ENCODE data around the gene EFNB1. TPM values are rescaled to one million over a fixed set of nuclear protein-coding genes. Genes with fewer than 3 reads are reported as not detected.

EFNB1 gene
- total RNA-seq, 2 experiments from 2014 or later, result 4.6 to 4.8 TPM

DNA sequence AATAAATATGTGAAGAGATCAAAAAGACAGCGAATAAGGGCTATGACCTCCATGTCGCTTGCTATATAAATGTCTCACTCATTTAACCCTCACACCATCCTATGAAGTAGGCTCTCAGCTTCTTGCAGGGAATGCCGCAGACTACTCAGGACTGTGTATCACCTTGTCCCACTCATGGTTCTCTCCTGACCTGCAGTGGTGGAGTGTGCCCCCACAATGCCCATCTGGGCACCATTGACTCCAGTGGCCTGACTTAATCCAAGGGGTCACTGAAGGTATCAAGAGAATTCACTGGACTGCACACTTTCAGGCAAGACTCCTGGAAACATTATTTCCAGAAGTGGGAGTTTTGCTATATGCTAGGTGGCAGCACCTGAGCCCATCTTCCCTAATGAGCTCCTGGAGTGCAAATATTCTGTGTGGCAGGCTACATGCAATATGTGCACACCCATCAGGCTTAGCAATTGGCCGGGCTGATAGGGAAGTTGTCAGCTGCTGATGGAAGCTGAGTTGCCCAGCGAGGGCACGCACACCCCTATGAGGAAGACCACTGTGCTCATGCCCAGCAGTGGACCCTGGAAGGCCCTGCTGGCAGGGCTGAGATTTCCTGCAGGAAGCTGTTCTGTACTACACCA, 8.2 kb upstream of the EFNB1 start:
- CTCF ChIA-PET, result no interaction called here
- H3K27me3 Mint-ChIP-seq, result no peaks in the 10 kb centered on the region
- H3K4me1 Mint-ChIP-seq (ENCODE audit: low read depth), result no peaks in the 10 kb centered on the region
- no peaks in the 10 kb centered on the region for H3K36me3 Mint-ChIP-seq
- intact Hi-C loops (cut with micrococcal nuclease), result loop anchor here (10.0 kb wide), 1 partner anchor 564 kb away; no protein-coding TSS in a partner anchor
- no peak overlapping the region for H3K4me3 Mint-ChIP-seq
- H3K27ac Mint-ChIP-seq, result no peak overlapping the region
- POLR2A ChIA-PET, result no interaction called here
- no peaks in the 10 kb centered on the region for H3K9me3 Mint-ChIP-seq
- DNase-seq, result no peak

DNA sequence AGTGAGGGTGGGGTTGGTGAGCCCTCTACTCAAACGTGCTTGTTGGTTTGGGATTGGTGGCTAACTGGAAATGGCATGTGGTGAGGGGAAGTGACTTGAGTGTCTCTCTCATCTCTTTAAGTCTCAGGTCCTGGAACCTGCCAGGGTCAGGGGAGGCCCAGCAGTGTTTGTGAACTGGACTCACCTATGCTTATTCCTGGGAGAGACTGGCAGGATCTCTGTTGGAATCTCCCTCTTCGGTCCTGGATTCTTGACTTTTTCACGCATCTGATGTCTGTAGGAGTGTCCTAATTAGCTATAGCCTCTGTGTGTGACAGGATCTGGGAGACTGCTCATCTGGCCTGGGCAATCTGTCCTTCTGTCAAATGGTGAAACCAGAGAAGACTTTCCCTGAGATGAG, 7.2 kb upstream of the EFNB1 start:
- H3K4me1 Mint-ChIP-seq (ENCODE audit: low read depth), result no peaks in the 10 kb centered on the region
- no peaks in the 10 kb centered on the region for H3K9me3 Mint-ChIP-seq
- H3K27me3 Mint-ChIP-seq, result no peaks in the 10 kb centered on the region
- no peak overlapping the region for H3K4me3 Mint-ChIP-seq
- intact Hi-C loops (cut with micrococcal nuclease), result loop anchor here (10.0 kb wide), 1 partner anchor 563 kb away; no protein-coding TSS in a partner anchor
- no peak for DNase-seq
- ChIA-PET CTCF (interaction anchor here (1.4 to 1.7 kb wide), 2 partner anchors 89 to 400 kb away, joined by 6 to 12 read pairs; no protein-coding TSS in a partner anchor), POLR2A (no interaction called here)
- no peaks in the 10 kb centered on the region for H3K36me3 Mint-ChIP-seq
- H3K27ac Mint-ChIP-seq, result no peak overlapping the region

DNA sequence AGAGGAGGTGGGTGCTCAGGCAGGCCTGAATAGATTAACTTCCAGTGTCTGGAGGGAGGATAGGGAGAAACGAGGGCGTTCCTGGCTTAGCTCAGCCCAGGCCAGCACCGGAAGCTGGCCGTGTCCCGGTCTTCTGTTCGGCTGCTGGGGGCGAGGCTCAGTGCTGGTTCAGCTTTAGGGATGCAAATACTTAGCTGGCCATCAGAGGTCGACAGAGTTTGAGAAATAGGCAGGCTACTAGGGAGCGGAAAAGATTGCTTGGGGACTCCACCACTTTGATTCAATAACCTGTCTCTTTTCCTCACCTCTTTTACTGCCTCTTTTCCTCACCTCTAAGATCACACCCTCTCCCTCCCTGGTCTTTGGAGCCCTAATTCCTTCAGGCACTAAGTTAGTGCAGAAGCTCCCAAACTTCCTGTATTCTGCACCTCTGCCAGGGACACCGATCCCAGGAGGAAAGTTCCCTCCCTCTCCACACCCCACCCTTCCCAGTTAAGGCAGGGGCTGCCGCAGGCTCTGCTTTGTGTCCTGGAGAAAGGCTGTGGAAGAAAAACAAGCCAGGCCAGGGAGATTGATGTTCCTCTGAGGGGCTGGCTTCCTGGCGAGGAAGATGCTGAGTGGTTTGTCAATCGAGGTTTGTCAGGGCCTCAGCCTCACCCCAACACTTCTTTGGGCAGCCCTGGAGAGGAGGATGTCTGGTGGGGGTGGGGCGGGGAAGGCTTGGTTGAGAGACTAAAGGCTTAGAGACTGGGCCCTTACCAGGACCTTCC, 6.0 kb upstream of the EFNB1 start:
- Mint-ChIP-seq H3K4me1 (ENCODE audit: low read depth) (peaks cover 2% of the 10 kb centered on the region), H3K27me3 (no peaks in the 10 kb centered on the region), H3K36me3 (no peaks in the 10 kb centered on the region), H3K9me3 (no peaks in the 10 kb centered on the region), H3K4me3 (no peak overlapping the region), H3K27ac (no peak overlapping the region)
- intact Hi-C loops (cut with micrococcal nuclease), result loop anchor here (10.0 kb wide), 1 partner anchor 562 kb away; no protein-coding TSS in a partner anchor
- peak; percentile 37 for DNase-seq
- ChIA-PET POLR2A (no interaction called here), CTCF (interaction anchor here (0.8 to 1.8 kb wide), 4 partner anchors 90 to 462 kb away, joined by 3 to 12 read pairs (median 6); no protein-coding TSS in a partner anchor)

DNA sequence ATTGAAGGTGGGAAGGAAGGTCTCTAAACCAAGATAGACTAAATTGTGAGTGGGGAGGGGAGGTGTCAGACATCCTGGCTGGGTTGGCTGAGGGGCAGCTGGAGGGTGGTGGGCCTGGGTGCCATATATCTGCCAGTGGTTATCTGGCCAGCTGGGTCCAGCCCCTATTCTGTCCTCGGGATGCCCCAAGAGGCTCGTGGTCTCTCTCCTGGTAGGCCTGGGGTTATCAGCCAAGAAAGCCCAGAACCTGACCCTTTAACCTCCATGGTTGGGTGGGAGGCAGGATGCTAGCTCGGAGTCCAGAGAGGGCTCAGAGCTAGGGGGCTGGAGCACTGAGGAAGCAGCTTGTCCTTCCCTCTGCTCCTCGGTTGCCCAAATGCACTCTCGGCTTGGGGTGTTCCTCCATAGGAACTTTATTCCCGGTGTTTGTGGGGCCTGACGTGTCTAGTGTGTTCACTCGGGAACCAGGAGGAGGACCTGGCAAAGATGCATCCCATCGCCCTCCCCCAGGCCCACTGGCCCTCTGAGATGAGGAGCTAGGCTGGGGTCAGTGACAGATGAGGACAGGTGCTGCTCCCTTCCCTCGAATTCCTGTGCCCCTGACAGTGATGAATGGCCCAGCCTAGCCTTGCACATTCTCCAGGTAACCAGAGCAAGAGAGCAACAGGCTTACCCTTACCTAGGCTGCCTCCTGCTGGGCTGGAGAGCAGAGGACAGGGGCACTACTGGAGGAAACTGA, 5.2 kb upstream of the EFNB1 start:
- Mint-ChIP-seq H3K36me3 (no peaks in the 10 kb centered on the region), H3K4me3 (no peak overlapping the region), H3K4me1 (ENCODE audit: low read depth) (peaks cover 6% of the 10 kb centered on the region), H3K27me3 (no peaks in the 10 kb centered on the region), H3K9me3 (no peaks in the 10 kb centered on the region), H3K27ac (no peak overlapping the region)
- no peak for DNase-seq
- ChIA-PET POLR2A (no interaction called here), CTCF (interaction anchor here (1.7 to 1.8 kb wide), 2 partner anchors 91 to 462 kb away, joined by 6 read pairs; no protein-coding TSS in a partner anchor)
- intact Hi-C loops (cut with micrococcal nuclease), result loop anchor here (10.0 kb wide), 1 partner anchor 561 kb away; no protein-coding TSS in a partner anchor

DNA sequence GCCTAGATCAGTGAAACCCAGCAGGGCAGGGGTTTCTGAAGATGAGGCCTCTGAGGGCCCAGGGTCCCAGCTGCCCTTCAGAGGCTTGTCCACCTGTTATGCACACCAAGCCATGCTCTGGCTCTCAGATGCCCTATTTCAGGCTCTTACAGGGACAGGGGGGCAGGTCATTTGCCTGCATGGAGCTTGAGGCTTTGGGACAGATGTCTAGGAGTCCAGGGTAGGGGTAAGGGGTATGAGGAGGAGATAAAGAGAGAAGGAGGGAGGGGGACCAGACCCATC, 4.7 kb upstream of the EFNB1 start:
- ChIA-PET CTCF (no interaction called here), POLR2A (no interaction called here)
- DNase-seq, result no peak
- Mint-ChIP-seq H3K4me1 (ENCODE audit: low read depth) (peaks cover 7% of the 10 kb centered on the region), H3K27me3 (no peaks in the 10 kb centered on the region), H3K36me3 (no peaks in the 10 kb centered on the region), H3K27ac (no peak overlapping the region), H3K9me3 (no peaks in the 10 kb centered on the region), H3K4me3 (no peak overlapping the region)
- intact Hi-C loops (cut with micrococcal nuclease), result loop anchor here (10.0 kb wide), 1 partner anchor 561 kb away; no protein-coding TSS in a partner anchor

DNA sequence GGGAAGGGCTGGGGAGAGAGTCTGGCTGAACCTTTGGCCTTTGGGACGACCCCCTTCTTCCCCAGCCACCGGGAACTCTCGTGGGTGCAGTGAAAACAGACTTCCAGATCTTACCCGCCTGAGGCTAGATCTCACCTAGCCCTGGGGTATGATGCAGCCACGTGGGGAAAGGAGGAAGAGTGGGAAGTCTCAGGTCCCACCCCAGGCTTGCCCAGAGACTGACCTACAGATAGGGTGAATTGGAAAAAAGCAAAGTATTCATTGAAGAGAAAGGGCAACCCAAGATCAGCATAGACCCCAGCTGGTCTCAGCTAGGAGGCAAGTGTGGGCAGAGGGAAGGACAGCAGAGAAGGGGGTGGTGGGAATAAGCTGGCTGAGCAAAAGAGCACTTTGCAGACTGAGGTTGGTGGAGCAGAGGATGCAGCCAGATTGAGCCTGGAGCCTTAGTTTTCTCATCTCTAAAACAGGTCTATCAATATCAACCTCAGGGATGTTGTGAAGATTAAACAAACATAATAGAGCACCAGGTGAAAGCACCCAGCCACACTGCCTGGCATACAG, 4.2 kb upstream of the EFNB1 start:
- CTCF ChIA-PET, result no interaction called here
- H3K27ac Mint-ChIP-seq, result no peak overlapping the region
- H3K27me3 Mint-ChIP-seq, result no peaks in the 10 kb centered on the region
- H3K36me3 Mint-ChIP-seq, result no peaks in the 10 kb centered on the region
- H3K4me1 Mint-ChIP-seq (ENCODE audit: low read depth), result peaks cover 7% of the 10 kb centered on the region
- POLR2A ChIA-PET, result no interaction called here
- no peak for DNase-seq
- H3K4me3 Mint-ChIP-seq, result no peak overlapping the region
- no peaks in the 10 kb centered on the region for H3K9me3 Mint-ChIP-seq
- intact Hi-C loops (cut with micrococcal nuclease), result loop anchor here (5.0 to 10.0 kb wide), 5 partner anchors 92 to 1308 kb away; partner anchors contain the start of genes EDA and IGBP1

DNA sequence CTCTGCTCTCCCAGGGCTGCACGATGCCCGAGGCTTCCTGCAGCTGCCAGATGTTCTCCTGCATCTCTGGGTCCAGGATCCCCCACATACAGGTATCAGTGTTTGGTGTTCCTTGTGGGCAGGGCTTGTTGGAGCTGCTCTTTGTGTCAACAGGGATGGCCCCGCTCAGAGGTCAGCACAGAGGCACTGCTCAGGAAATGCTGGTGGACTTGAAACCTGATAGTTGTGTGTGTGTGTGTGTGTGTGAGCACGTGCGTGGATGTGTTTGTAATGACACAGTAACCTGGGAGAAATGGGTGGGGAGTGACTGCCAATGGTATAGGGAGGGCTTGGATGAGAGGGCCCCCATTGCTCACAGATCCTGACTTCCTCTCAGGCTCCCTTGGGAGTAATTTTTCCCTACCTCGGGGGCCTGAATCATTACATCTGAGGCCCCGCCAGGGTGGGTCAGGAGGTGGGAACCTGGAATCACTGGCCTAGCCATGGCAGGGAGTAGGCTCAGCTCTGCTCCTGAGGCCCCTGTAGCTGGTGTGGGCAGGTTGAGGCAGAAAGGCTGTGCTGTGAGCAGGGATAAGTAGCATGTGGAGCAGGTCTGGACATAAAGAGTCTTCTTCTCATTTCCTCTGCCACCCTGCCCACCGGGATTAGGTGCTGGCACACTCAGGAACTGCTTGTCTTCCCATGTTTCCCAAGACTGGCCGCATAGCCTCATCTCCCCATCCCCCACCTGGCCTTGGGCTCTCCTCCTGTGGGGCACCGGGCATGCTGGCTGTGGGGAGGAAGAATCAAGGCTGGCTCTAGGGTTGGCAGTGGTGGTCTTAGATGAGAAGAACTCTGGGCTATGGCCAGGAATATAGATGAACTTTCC, 2.5 kb upstream of the EFNB1 start:
- H3K9me3 Mint-ChIP-seq, result no peaks in the 10 kb centered on the region
- no peak overlapping the region for H3K27ac Mint-ChIP-seq
- H3K36me3 Mint-ChIP-seq, result no peaks in the 10 kb centered on the region
- CTCF ChIA-PET, result interaction anchor here (1.1 to 5.1 kb wide), 4 partner anchors 396 to 630 kb away, joined by 3 to 58 read pairs (median 8); no protein-coding TSS in a partner anchor
- H3K27me3 Mint-ChIP-seq, result no peaks in the 10 kb centered on the region
- POLR2A ChIA-PET, result no interaction called here
- no peak overlapping the region for H3K4me3 Mint-ChIP-seq
- no peak for DNase-seq
- H3K4me1 Mint-ChIP-seq (ENCODE audit: low read depth), result peaks cover 10% of the 10 kb centered on the region
- intact Hi-C loops (cut with micrococcal nuclease), result loop anchor here (5.0 to 10.0 kb wide), 5 partner anchors 94 to 1306 kb away; partner anchors contain the start of genes EDA and IGBP1

DNA sequence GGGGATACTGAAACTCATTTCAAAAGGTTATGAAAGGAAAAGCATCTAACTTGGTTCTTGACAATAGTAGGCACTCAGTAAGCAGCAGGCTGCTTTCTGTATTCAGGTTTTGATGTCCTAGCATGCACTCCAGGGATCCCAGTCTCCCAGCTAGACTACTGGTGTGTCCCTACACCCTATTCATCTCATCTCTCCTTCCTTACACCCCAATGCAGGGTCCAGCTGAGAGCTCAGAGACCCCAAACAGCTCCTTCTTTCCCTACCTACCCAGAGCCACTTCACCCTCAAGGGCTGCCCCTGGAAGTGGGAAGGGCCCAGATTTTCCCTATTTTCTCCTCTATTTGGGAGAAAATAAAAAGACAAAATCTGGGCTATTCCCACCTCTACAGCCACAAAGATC, 1.6 kb upstream of the EFNB1 start:
- no peaks in the 10 kb centered on the region for H3K36me3 Mint-ChIP-seq
- CTCF ChIA-PET, result interaction anchor here (0.6 to 5.1 kb wide), 24 partner anchors 11 to 1308 kb away, joined by 3 to 58 read pairs (median 3); partner anchors contain the start of gene PJA1
- no peak overlapping the region for H3K27ac Mint-ChIP-seq
- H3K9me3 Mint-ChIP-seq, result no peaks in the 10 kb centered on the region
- no peak for DNase-seq
- POLR2A ChIA-PET, result interaction anchor here (1.2 kb wide), 1 partner anchor 458 kb away, joined by 4 read pairs; no protein-coding TSS in a partner anchor
- H3K4me3 Mint-ChIP-seq, result no peak overlapping the region
- intact Hi-C loops (cut with micrococcal nuclease), result loop anchor here (1.0 to 10.0 kb wide), 6 partner anchors 95 to 1305 kb away; partner anchors contain the start of genes EDA and IGBP1
- no peaks in the 10 kb centered on the region for H3K27me3 Mint-ChIP-seq
- H3K4me1 Mint-ChIP-seq (ENCODE audit: low read depth), result peaks cover 17% of the 10 kb centered on the region

DNA sequence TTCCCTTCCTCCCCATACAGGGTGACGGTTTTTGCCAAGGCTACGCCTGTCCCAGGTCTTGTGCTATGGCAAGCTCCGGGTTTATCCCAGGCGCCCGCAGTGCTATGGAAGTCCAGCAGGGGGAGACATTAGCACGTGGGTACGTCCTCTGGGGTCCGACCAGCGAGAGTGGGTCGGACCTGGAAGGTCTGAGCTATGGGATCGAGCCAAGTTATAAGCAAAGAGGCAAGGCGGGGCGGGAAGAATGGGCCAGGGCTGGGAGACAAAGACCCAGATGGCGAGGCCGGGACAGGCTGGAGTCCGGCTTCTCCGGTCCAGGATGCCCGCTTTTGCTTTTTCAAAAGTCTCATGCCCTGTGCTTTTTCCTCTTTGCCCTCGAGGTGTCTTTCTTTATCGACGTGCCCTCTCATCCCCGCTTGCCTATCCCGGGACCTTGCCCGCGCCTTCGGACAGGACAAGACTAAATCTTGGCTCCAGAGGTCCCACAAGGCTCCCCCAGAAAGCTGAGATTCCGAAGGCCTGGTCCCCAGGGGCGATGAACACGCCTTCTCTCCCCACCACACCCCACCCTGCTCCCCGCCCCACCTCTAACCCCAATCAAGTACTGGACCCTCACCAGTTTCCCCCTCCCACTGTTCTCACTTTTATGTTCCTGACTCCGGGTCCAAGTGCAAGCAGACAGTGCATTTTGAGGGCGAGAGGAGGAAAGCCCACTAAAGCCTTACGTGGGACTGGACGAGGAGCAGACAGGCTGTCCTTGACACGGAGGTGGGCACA, 785 bp upstream of the EFNB1 start:
- CTCF ChIA-PET, result interaction anchor here (0.6 to 5.1 kb wide), 28 partner anchors 10 to 1307 kb away, joined by 3 to 58 read pairs (median 3); partner anchors contain the start of gene PJA1
- peak overlapping the region; percentile 76 for H3K4me3 Mint-ChIP-seq
- H3K36me3 Mint-ChIP-seq, result no peaks in the 10 kb centered on the region
- no peaks in the 10 kb centered on the region for H3K9me3 Mint-ChIP-seq
- H3K27me3 Mint-ChIP-seq, result no peaks in the 10 kb centered on the region
- peak; percentile 83 for DNase-seq
- peaks cover 18% of the 10 kb centered on the region for H3K4me1 Mint-ChIP-seq (ENCODE audit: low read depth)
- H3K27ac Mint-ChIP-seq, result peak overlapping the region; percentile 65
- intact Hi-C loops (cut with micrococcal nuclease), result loop anchor here (1.0 to 10.0 kb wide), 8 partner anchors 96 to 1304 kb away; partner anchors contain the start of genes EDA, IGBP1 and PJA1
- POLR2A ChIA-PET, result interaction anchor here (1.2 kb wide), 1 partner anchor 457 kb away, joined by 4 read pairs; no protein-coding TSS in a partner anchor
